ENCODE data around the gene ERRFI1.

DNA sequence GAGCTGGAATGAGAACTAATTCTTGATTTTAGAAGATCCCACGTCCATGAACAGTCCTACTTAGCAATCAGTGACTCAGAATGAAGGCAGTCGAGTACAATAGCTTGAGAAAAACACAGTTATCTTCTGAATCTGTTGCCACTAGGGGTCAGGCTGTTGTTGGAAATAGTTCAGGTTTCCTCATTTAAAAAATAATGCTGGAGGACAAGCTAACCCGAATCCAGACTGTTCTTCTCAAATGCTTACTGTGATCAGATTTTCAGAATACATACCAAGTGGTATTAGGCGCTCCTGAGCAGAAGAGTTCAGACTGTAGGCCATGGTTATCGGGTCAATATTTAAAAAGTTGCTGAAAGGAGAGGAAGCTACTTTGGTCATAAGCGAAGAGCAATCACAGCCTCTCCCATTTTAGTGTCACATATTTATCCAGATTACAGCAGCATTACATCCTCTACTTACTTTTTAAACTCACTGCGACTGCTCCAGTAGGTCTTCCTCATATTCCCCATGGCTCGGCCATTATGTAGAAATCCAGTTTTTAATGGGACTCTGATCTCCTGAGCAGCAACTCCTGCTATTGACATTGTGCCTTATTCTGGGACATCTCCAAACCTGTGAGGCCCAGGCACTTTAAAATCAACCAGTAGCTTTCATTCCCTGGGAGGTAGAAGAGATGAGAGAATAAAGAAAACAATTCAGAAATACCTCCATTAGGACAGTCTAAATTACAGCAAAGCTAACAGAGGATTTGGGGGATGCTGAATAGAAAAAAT is 10.9 kb downstream of the ERRFI1 start:
- TF ChIP-seq CEBPB (IDR thresholded peaks at IDR 0.05; ENCODE audit: low read depth, low read length) (no peak), TAF1 (IDR thresholded peaks at IDR 0.05; ENCODE audit: low read depth, low read length) (no peak), SUZ12 (IDR thresholded peaks at IDR 0.05; ENCODE audit: low read length) (no peak), NRF1 (IDR thresholded peaks at IDR 0.05; ENCODE audit: low read depth, low read length) (no peak), CTBP2 (IDR thresholded peaks at IDR 0.05; ENCODE audit: borderline replicate concordance, insufficient read depth, insufficient read length, low read length) (no peak), POLR2AphosphoS5 (IDR thresholded peaks at IDR 0.05; ENCODE audit: low read depth, low read length) (no peak), EZH2 (IDR thresholded peaks at IDR 0.05; ENCODE audit: low read depth, low read length, severe bottlenecking) (no peak), SP1 (IDR thresholded peaks at IDR 0.05; ENCODE audit: low read depth, low read length) (no peak)
- TF ChIP-seq, protein P1, sequence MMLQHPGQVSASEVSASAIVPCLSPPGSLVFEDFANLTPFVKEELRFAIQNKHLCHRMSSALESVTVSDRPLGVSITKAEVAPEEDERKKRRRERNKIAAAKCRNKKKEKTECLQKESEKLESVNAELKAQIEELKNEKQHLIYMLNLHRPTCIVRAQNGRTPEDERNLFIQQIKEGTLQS (IDR thresholded peaks at IDR 0.05; ENCODE audit: insufficient read depth, low read depth, low read length), result no peak
- TF ChIP-seq, protein P2, sequence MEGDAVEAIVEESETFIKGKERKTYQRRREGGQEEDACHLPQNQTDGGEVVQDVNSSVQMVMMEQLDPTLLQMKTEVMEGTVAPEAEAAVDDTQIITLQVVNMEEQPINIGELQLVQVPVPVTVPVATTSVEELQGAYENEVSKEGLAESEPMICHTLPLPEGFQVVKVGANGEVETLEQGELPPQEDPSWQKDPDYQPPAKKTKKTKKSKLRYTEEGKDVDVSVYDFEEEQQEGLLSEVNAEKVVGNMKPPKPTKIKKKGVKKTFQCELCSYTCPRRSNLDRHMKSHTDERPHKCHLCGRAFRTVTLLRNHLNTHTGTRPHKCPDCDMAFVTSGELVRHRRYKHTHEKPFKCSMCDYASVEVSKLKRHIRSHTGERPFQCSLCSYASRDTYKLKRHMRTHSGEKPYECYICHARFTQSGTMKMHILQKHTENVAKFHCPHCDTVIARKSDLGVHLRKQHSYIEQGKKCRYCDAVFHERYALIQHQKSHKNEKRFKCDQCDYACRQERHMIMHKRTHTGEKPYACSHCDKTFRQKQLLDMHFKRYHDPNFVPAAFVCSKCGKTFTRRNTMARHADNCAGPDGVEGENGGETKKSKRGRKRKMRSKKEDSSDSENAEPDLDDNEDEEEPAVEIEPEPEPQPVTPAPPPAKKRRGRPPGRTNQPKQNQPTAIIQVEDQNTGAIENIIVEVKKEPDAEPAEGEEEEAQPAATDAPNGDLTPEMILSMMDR (IDR thresholded peaks at IDR 0.05; ENCODE audit: control extremely low read depth in 1 of 3, insufficient read depth in 1 of 3, low read depth in 1 of 3, low read length in 3 of 3), result peak in 2 of 3 experiments; percentile 62 to 69; a peak in 3 of 4 replicates

Data from H1 (cell line).